ENCODE measurements around the gene ZNF367. TPM values are rescaled to one million over a fixed set of nuclear protein-coding genes. Genes with fewer than 3 reads are reported as not detected.

ZNF367 gene
- total and polyA plus RNA-seq, 2 experiments from 2014 or later, result 2.5 to 12.3 TPM

DNA sequence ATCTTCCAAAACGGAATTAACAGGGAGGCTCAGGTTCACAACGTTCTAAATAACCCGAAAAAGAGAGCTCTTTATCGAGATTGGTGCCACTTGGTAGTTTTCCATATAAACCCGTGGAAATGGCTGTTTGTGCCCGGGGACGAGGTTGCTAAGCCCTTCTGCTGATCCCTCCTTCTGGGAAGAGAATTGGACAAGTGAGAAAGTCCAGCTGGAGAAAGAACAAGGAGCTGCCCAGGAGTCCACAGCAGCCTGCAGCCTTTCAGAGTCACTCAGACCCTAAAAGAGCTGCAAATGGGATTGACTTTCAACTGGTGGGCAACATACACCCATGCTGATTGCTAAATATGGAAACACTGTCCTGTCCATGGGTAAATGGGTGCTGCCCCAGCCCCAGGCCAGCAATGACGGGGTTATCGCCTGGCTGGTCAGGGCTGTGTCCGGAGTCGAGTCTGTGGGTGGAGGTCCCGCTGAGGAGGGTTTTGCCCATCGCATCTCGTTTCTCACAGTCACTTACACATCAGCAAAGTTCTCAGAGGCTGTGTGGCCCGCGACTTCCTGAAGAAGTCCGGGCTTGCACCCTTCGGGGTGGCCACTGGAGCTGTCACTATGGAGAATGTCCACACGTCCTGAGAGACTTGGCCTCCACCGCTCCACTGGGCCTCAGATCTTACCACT lies 75.5 kb downstream of the ZNF367 start:
- no peak overlapping the region for H3K27ac ChIP-seq (ENCODE audit: low read depth)
- no peak overlapping the region; the same call in 1 of the 2 replicates for H2AFZ ChIP-seq
- 0 out of 2 replicates have a peak, but pooled peaks cover 5% of the 10 kb centered on the region for H3F3A ChIP-seq (replicated peaks; ENCODE audit: low read depth)
- H3K9me2 ChIP-seq (ENCODE audit: insufficient read depth), result no peaks in the 10 kb centered on the region
- Mint-ChIP-seq H3K4me1 (peaks cover 47% of the 10 kb centered on the region), H3K4me3 (no peak overlapping the region), H3K27ac (peak overlapping the region; percentile 20), H3K9me3 (no peaks in the 10 kb centered on the region), H3K27me3 (ENCODE audit: insufficient read depth, low read depth, poor library complexity) (no peaks in the 10 kb centered on the region), H3K36me3 (ENCODE audit: low read depth) (peaks cover 3% of the 10 kb centered on the region; the same call in 2 of the 3 replicates)
- no peaks in the 10 kb centered on the region for H3K27me3 ChIP-seq (ENCODE audit: insufficient read depth)
- H3K36me3 ChIP-seq (ENCODE audit: insufficient read depth), result no peaks in the 10 kb centered on the region
- H3K79me2 ChIP-seq (replicated peaks; ENCODE audit: insufficient read depth), result no peaks in the 10 kb centered on the region
- DNase-seq (ENCODE audit: low spot score) (no peak), ATAC-seq (no peak)
- no peak overlapping the region for H3K4me3 ChIP-seq
- peaks cover 50% of the 10 kb centered on the region for H3K4me1 ChIP-seq (ENCODE audit: insufficient read depth)
- TF ChIP-seq CREB1 (CRISPR knock-in tag; IDR thresholded peaks at IDR 0.05; ENCODE audit: low read depth), result no peak
- no peak overlapping the region for H3K4me2 ChIP-seq
- H4K20me1 ChIP-seq (replicated peaks; ENCODE audit: insufficient read depth), result no peaks in the 10 kb centered on the region

DNA sequence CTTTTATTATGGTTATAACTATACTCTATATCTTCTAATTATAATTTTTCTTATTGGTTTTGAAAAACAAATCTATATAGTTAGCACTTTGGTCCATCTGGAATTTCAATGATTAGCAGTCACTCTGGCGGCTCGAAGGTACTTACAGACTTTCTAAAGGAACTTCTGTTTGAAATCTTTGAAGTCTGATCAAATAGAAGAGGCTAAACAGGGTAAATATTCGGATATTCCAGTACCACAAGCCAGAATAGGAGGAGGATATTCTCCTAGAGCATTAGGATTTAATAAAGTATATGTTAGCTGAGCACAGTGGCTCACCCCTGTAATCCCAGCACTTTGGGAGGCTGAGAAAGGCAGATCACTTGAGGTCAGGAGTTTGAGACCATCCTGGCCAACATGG lies 77.5 kb downstream of the ZNF367 start:
- no peaks in the 10 kb centered on the region for H3K9me3 Mint-ChIP-seq
- H3F3A ChIP-seq (replicated peaks; ENCODE audit: low read depth), result 0 out of 2 replicates have a peak, but pooled peaks cover under 1% of the 10 kb centered on the region
- peaks cover 3% of the 10 kb centered on the region; the same call in 2 of the 3 replicates for H3K36me3 Mint-ChIP-seq (ENCODE audit: low read depth)
- H3K27ac Mint-ChIP-seq, result no peak overlapping the region
- no peaks in the 10 kb centered on the region for H3K9me2 ChIP-seq (ENCODE audit: insufficient read depth)
- TF ChIP-seq EZH2 (IDR thresholded peaks at IDR 0.05; ENCODE audit: low read depth, unreplicated experiment) (no peak), ZNF462 (CRISPR knock-in tag; IDR thresholded peaks at IDR 0.05) (no peak)
- H3K79me2 ChIP-seq (replicated peaks; ENCODE audit: insufficient read depth), result no peaks in the 10 kb centered on the region
- no peaks in the 10 kb centered on the region for H3K36me3 ChIP-seq (ENCODE audit: insufficient read depth)
- H4K20me1 ChIP-seq (replicated peaks; ENCODE audit: insufficient read depth), result no peaks in the 10 kb centered on the region
- H3K4me1 Mint-ChIP-seq, result peaks cover 36% of the 10 kb centered on the region
- H3K4me2 ChIP-seq, result no peak overlapping the region
- DNase-seq (ENCODE audit: low spot score), result no peak
- H3K27me3 ChIP-seq (ENCODE audit: insufficient read depth), result no peaks in the 10 kb centered on the region
- H3K4me3 Mint-ChIP-seq, result no peak overlapping the region
- H3K4me3 ChIP-seq, result no peak overlapping the region
- H3K27ac ChIP-seq (ENCODE audit: low read depth), result no peak overlapping the region; the same call in 1 of the 2 replicates
- ATAC-seq, result no peak
- no peak overlapping the region for H2AFZ ChIP-seq
- peaks cover 37% of the 10 kb centered on the region for H3K4me1 ChIP-seq (ENCODE audit: insufficient read depth)
- no peaks in the 10 kb centered on the region for H3K27me3 Mint-ChIP-seq (ENCODE audit: insufficient read depth, low read depth, poor library complexity)
